Ovary (tissue), 9 donors: ENCODE data around the gene PLAGL1. TPM values are rescaled to one million over a fixed set of nuclear protein-coding genes. Genes with fewer than 3 reads are reported as not detected.

Experiments used
- DNase-seq, 5 donors: peaks; one replicate each; pipeline ENCODE4 v3.0.0-alpha.2; 2019 to 2020
- H3K27ac ChIP-seq, 2 donors: fragments of 200-600 bp; one replicate each; pipeline versions ENCODE4 v1.5.1 to v1.8.0; 2019 to 2022
- H3K27me3 ChIP-seq: fragments of 200-600 bp; one replicate; pipeline ENCODE4 v1.8.0; 2022
- H3K36me3 ChIP-seq: fragments of 200-600 bp; sonication (generic); one replicate; pipeline ENCODE4 v1.5.1; 2019
- H3K4me1 ChIP-seq: one replicate; pipeline ENCODE4 v1.8.1; 2013; ENCODE audit warnings: mild to moderate bottlenecking, moderate library complexity; ENCODE audit not compliant: insufficient read depth
- H3K4me3 ChIP-seq: fragments of 200-600 bp; sonication (generic); one replicate; pipeline ENCODE4 v1.5.1; 2017
- H3K9me3 ChIP-seq, 2 donors: fragments of 200-600 bp in 1 of 2; sonication (generic) in 1 of 2; one replicate each; pipeline versions ENCODE4 v1.5.1 to v1.8.1; 2013 to 2019; ENCODE audit warnings: mild to moderate bottlenecking in 1 of 2, moderate library complexity in 1 of 2
- EP300 ChIP-seq: sonication (generic); formaldehyde crosslinking; IDR thresholded peaks from one replicate; pipeline ENCODE4 v1.6.1; 2017; ENCODE audit warnings: antibody characterized with exemption
- POLR2A ChIP-seq: fragments of 450-650 bp; IDR thresholded peaks from one replicate; pipeline ENCODE4 v1.6.1; 2017; ENCODE audit warnings: antibody characterized with exemption, mild to moderate bottlenecking, moderate library complexity
- WGBS, 3 donors: extraction: QIAGEN DNeasy Blood & Tissue Kit in 1 of 3; methylation state at CpG; one replicate each; pipeline versions ENCODE4 v1.1.5 to v1.1.7; 2013 to 2017; 5-methylcytosine and 5-hydroxymethylcytosine counted together
- intact Hi-C, 4 donors: fragments of 100-400 bp; cut with DNase I; formaldehyde crosslinking; loops; one replicate each; pipeline versions ENCODE4 v1.11.0 to v1.15.1; 2022 to 2023
- polyA plus RNA-seq, 2 donors: library from polyadenylated mRNA; stranded (reverse); fragments of 200-250 nt in 1 of 2; fragments of 350-450 nt in 1 of 2; fragmentation: Illumina TruSeq in 1 of 2; extraction: RNeasy Lipid Tissue Mini Kit (QIAGEN cat#74804) in 1 of 2; gene quantifications; one replicate each; pipeline ENCODE4 v1.2.3, GENCODE V29; 2013 to 2014
- total RNA-seq, 7 donors: library from RNA; depleted of rRNA in 2 of 7; stranded (reverse); fragments of >200 nt in 2 of 7; fragmentation: NEBNext Ultra II Directional in 3 of 7; extraction: Animal tissue kit (Norgen Biotek cat#: 25700) in 3 of 7; gene quantifications; one replicate each; pipeline versions ENCODE4 v1.1.0 to v1.2.4, GENCODE V29; 2016 to 2023
- TF ChIP-seq, protein P1 (sequence below), 3 donors: fragments of 450-650 bp in 2 of 3; fragments of 200-600 bp in 1 of 3; IDR thresholded peaks; one replicate each; pipeline versions ENCODE4 v1.5.1 to v1.8.0; 2016 to 2022; ENCODE audit warnings: antibody characterized with exemption in 3 of 3, mild to moderate bottlenecking in 1 of 3
- donor health status: DM: no; HTN: no; CAD: no; lungs with moderate emphysema.
- donor health status: DM: no; HTN: no; CAD: no.
- donor health status: Bipolar disorder and iron deficiency.
- donor health status: DM: yes; HTN: yes; CAD: no.
- donor health status: DM: no; HTN: no; CAD: no.
- donor health status: DM: yes; HTN: yes; CAD: no.

Gene PLAGL1
- total and polyA plus RNA-seq, 9 donors: 17.8 to 53.4 (median 32.1) TPM

GRCh38 chr6:143949962-143950361 lies 58.1 kb downstream of the PLAGL1 start:
- 90 to 91% (median 90%) methylated on average over 9 of the region's 9 CpGs for WGBS, 3 donors
- H3K4me1 ChIP-seq: no peaks in the 10 kb centered on the region
- H3K27ac ChIP-seq: no peak overlapping the region
- TF ChIP-seq EP300: no peak
- TF ChIP-seq POLR2A: no peak
- TF ChIP-seq, protein P1, sequence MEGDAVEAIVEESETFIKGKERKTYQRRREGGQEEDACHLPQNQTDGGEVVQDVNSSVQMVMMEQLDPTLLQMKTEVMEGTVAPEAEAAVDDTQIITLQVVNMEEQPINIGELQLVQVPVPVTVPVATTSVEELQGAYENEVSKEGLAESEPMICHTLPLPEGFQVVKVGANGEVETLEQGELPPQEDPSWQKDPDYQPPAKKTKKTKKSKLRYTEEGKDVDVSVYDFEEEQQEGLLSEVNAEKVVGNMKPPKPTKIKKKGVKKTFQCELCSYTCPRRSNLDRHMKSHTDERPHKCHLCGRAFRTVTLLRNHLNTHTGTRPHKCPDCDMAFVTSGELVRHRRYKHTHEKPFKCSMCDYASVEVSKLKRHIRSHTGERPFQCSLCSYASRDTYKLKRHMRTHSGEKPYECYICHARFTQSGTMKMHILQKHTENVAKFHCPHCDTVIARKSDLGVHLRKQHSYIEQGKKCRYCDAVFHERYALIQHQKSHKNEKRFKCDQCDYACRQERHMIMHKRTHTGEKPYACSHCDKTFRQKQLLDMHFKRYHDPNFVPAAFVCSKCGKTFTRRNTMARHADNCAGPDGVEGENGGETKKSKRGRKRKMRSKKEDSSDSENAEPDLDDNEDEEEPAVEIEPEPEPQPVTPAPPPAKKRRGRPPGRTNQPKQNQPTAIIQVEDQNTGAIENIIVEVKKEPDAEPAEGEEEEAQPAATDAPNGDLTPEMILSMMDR (IDR thresholded peaks at IDR 0.05): no peak
- H3K9me3 ChIP-seq: no peaks in the 10 kb centered on the region
- no peaks in the 10 kb centered on the region for H3K36me3 ChIP-seq
- no peak for DNase-seq
- no peaks in the 10 kb centered on the region for H3K27me3 ChIP-seq
- intact Hi-C loops: no loop called here
- no peak overlapping the region for H3K4me3 ChIP-seq

DNA sequence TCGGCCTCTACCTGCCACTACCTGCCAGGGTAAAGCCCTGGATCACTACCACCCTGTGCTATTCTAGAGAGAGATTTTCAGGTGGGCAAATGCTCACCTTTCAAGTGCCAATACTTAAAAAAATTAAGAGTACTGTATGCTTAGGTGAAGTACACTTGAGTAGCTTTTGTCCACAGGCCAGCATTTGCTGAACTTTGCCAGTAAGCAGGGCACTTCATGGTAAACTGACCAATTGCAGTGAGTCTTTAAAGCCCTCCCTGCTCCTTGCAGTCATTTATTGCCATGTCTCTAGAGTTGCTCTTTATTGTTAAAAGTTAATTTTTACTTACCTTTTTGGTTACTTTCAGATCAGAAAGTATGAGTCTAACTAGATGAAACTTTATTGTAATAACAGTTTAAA lies 58.5 kb downstream of the PLAGL1 start:
- no peaks in the 10 kb centered on the region for H3K27me3 ChIP-seq
- H3K36me3 ChIP-seq: no peaks in the 10 kb centered on the region
- no peaks in the 10 kb centered on the region for H3K4me1 ChIP-seq
- H3K4me3 ChIP-seq: no peak overlapping the region
- WGBS, 3 donors: 85 to 100% (median 96%) methylated on average over 1 of the region's 1 CpG
- TF ChIP-seq, protein P1 (IDR thresholded peaks at IDR 0.05): no peak
- TF ChIP-seq EP300 (no peak), POLR2A (no peak)
- no peak for DNase-seq
- intact Hi-C loops: no loop called here
- no peaks in the 10 kb centered on the region for H3K9me3 ChIP-seq
- H3K27ac ChIP-seq: no peak overlapping the region

DNA sequence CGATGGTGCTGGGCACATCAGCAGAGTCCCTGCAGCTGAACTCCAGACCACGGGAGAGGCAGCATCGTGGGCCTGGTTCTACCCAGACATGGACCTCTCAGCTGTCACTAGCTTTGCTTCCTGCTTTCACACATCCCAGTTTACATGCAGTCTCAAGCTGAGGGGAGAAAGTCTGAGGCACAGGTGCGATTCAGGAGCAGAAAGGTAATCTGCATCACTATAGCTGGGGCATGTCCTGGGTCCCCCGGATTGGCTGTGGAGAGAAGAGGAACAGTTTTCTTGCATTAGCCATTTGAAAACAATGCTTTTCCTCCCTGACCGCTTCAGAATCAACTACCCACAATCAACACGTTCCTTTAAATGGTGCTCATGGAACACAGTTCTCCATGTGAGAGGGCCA lies 59.9 kb downstream of the PLAGL1 start:
- Histone ChIP-seq H3K4me3 (no peak overlapping the region), H3K36me3 (no peaks in the 10 kb centered on the region), H3K27me3 (no peaks in the 10 kb centered on the region), H3K4me1 (no peaks in the 10 kb centered on the region), H3K9me3 (no peaks in the 10 kb centered on the region), H3K27ac (no peak overlapping the region)
- intact Hi-C loops: no loop called here
- 91 to 93% (median 93%) methylated on average over 7 of the region's 7 CpGs for WGBS, 3 donors
- TF ChIP-seq POLR2A (no peak), EP300 (no peak)
- TF ChIP-seq, protein P1 (IDR thresholded peaks at IDR 0.05): no peak
- DNase-seq: no peak

GRCh38 chr6:143941852-143942627 lies 66.0 kb downstream of the PLAGL1 start:
- Histone ChIP-seq H3K27ac (no peak overlapping the region), H3K4me3 (no peak overlapping the region), H3K36me3 (no peaks in the 10 kb centered on the region), H3K27me3 (no peaks in the 10 kb centered on the region), H3K9me3 (no peaks in the 10 kb centered on the region), H3K4me1 (no peaks in the 10 kb centered on the region)
- no peak for TF ChIP-seq POLR2A
- TF ChIP-seq, protein P1 (IDR thresholded peaks at IDR 0.05): peak in 1 of 3 donors; percentile 22
- intact Hi-C loops: loop anchor here in 1 of 4 donors (5.0 kb wide), 1 partner anchor 65 kb away; the partner anchor contains the start of gene PLAGL1
- 72 to 76% (median 72%) methylated on average over 20 of the region's 20 CpGs for WGBS, 3 donors
- DNase-seq: peak; percentile 27 to 66 (median 58)
